Ovary (tissue), 3 donors: ENCODE data around the gene CEMIP.

ENCODE experiments used
- POLR2A ChIP-seq: fragments of 450-650 bp; IDR thresholded peaks from one replicate; pipeline ENCODE4 v1.6.1; 2017; ENCODE audit warnings: antibody characterized with exemption, mild to moderate bottlenecking, moderate library complexity
- TF ChIP-seq, protein P1 (sequence below), 3 donors: fragments of 450-650 bp in 2 of 3; fragments of 200-600 bp in 1 of 3; IDR thresholded peaks; one replicate each; pipeline versions ENCODE4 v1.5.1 to v1.8.0; 2016 to 2022; ENCODE audit warnings: antibody characterized with exemption in 3 of 3, mild to moderate bottlenecking in 1 of 3
- donor health status: DM: no; HTN: no; CAD: no.

DNA sequence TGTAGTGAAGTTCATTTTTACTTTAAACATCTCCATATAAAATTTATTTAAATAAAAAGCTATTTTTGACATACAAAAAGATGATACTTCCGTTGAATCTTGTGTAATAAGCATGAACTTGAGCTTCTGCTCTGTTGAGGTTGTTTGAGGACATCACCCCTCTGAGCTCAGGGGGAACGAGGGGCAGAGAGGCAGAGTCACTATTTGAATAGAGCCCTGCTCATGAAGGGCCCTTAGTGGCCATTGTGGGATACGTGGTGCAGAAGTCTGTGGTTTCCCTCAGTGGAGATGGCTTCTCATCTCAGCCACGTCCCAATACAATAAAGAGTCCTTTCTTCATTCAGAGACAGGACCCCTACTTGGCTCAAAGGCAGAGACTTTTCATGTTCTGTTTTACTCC, 10.6 kb downstream of the CEMIP start:
- TF ChIP-seq, protein P1, sequence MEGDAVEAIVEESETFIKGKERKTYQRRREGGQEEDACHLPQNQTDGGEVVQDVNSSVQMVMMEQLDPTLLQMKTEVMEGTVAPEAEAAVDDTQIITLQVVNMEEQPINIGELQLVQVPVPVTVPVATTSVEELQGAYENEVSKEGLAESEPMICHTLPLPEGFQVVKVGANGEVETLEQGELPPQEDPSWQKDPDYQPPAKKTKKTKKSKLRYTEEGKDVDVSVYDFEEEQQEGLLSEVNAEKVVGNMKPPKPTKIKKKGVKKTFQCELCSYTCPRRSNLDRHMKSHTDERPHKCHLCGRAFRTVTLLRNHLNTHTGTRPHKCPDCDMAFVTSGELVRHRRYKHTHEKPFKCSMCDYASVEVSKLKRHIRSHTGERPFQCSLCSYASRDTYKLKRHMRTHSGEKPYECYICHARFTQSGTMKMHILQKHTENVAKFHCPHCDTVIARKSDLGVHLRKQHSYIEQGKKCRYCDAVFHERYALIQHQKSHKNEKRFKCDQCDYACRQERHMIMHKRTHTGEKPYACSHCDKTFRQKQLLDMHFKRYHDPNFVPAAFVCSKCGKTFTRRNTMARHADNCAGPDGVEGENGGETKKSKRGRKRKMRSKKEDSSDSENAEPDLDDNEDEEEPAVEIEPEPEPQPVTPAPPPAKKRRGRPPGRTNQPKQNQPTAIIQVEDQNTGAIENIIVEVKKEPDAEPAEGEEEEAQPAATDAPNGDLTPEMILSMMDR (IDR thresholded peaks at IDR 0.05), result no peak
- no peak for TF ChIP-seq POLR2A
